Thyroid gland (tissue), 4 donors: ENCODE measurements around the gene UPB1.

Experiments used
- POLR2A ChIP-seq, 2 donors: fragments of 450-650 bp; IDR thresholded peaks; one replicate each; pipeline ENCODE4 v1.6.1; 2017; ENCODE audit warnings: antibody characterized with exemption in 2 of 2, mild to moderate bottlenecking in 2 of 2, moderate library complexity in 1 of 2
- TF ChIP-seq, protein P1 (sequence below), 6 experiments: fragments of 200-600 bp in 3 of 6; fragments of 450-650 bp in 3 of 6; sonication (generic) in 3 of 6; IDR thresholded peaks; one replicate each; pipeline ENCODE4 v1.5.1; 2016 to 2019; ENCODE audit warnings: antibody characterized with exemption in 6 of 6, mild to moderate bottlenecking in 2 of 6, inconsistent platforms in 1 of 6, moderate library complexity in 1 of 6

DNA sequence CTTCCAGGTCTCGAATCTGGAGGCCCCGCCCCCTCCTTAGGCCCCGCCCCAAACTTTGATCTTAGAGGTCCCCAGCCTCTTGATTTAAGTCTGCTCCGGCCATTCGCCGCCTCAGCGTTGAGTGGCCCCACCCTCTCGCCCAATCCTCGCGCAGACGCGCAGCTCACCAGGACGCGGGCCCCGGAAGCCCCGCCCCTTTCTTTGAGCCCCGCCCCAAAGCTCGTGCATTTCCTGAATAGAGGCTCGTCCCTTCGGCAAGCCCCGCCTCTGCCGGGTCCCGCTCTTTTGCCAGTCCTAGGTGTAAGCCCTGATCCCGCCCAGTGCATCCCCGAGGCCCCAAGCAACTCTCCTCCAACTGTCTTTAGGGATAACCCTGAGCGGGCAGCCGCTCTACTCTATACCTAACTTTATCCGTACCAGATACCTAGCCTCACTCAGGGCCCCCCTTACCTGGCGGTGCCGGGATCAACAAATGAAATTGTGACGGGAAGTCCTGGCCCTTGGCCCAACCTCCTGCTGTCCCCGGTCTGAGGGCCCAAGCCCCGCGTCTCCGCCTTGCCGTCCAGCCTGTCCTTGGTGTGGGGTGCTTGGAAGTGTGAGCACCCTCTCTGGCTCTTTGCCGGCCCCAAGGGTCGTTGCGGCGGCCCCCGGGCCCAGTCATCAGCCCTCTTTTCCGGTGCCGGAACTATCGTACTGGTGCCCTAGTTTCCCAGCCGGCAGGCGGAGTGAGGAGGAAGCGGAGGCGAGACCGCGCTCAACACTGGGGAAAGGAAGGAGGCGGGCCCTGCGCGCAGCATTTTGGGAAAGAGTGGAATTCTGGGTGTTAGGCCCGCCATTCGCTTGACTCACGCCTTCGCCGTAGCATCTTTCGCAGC lies 60.3 kb downstream of the UPB1 start, which contains the start of gene SNRPD3:
- TF ChIP-seq, protein P1, sequence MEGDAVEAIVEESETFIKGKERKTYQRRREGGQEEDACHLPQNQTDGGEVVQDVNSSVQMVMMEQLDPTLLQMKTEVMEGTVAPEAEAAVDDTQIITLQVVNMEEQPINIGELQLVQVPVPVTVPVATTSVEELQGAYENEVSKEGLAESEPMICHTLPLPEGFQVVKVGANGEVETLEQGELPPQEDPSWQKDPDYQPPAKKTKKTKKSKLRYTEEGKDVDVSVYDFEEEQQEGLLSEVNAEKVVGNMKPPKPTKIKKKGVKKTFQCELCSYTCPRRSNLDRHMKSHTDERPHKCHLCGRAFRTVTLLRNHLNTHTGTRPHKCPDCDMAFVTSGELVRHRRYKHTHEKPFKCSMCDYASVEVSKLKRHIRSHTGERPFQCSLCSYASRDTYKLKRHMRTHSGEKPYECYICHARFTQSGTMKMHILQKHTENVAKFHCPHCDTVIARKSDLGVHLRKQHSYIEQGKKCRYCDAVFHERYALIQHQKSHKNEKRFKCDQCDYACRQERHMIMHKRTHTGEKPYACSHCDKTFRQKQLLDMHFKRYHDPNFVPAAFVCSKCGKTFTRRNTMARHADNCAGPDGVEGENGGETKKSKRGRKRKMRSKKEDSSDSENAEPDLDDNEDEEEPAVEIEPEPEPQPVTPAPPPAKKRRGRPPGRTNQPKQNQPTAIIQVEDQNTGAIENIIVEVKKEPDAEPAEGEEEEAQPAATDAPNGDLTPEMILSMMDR (IDR thresholded peaks at IDR 0.05): peak in 4 of 6 experiments; percentile 29 to 43 (median 42)
- TF ChIP-seq POLR2A (IDR thresholded peaks at IDR 0.05): peak in 1 of 2 donors; percentile 53
